CD4-positive, alpha-beta T cell treated with Interleukin-17A for 4 hours (primary cell): ENCODE data around the gene SBDS.
"Not testable (repeated sequence)": the region's sequence is repeated elsewhere in the genome, so short reads cannot be mapped to it uniquely, and the experiment has no call there.

Experiments
- DNase-seq: peaks from one replicate; pipeline ENCODE4 v3.0.0-alpha.2; 2020; ENCODE audit warnings: mixed read lengths

SBDS gene

DNA sequence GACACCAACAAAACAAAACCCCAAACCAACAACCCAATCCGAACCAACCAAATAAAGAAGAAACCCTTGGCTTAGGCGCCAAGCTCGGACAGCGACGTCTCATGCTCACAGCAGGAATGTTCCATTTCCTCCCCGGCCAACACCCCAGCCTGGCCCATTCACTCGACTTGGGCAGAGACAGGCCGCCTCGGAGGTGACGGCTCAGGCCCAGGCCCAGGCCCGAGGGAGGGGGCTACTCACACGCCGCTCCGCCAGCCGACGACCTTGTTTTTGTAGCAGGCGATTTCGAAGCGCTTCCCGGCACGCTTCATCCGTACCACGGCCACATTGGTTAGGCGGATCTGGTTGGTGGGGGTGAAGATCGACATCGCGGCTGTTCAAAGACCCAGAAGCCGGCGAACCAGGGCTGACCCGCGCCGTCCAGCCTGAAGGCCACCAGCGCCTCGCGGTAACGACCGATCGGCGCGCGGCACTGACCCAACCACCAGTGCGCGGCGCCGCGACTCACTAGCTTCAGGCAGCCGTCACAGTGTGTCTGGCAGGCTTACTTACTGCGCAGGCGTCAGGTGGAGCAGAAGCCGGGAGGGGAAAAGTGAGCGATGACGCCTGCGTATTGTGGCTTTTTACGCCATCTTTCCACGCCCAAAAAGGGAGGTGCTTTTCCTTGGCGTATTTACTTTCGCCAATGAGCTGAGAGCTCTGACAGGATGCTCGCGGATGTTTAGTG, at the start of gene SBDS:
TSS of gene SBDS (minus strand) at position 537 of the 727 bp plus-strand sequence. CDS start at position 368, 169 bp downstream.
- DNase-seq, result peak; percentile 94

DNA sequence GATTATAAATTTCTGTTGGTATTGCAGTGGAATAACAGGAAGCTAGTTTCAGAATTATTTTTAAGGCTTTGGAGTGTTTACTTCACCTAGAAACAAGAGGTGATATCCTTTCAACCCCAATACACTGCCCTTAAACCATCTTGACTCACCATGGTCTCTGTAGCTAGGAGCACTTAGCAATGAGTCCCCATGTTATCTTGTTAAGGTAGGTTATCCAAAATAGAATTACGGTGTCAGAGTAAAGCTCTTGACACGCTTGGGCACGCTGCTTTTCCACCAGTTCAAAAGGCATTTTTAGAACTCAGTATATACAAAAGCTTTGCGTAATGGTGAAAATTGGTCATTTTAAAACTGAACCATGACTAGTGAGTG, 48.2 kb upstream of the SBDS start:
- not testable (repeated sequence) for DNase-seq

- not testable (repeated sequence) for DNase-seq
These were observed 47.6 kb upstream of the SBDS start for GRCh38 chr7:67042781-67043558.

- DNase-seq, result not testable (repeated sequence)
These were observed 45.4 kb upstream of the SBDS start for GRCh38 chr7:67040832-67041231.

- DNase-seq, result not testable (repeated sequence)
These were observed 41.3 kb upstream of the SBDS start for GRCh38 chr7:67036432-67037395.

- DNase-seq, result no peak
These were observed 37.9 kb upstream of the SBDS start for GRCh38 chr7:67033251-67033650.

DNA sequence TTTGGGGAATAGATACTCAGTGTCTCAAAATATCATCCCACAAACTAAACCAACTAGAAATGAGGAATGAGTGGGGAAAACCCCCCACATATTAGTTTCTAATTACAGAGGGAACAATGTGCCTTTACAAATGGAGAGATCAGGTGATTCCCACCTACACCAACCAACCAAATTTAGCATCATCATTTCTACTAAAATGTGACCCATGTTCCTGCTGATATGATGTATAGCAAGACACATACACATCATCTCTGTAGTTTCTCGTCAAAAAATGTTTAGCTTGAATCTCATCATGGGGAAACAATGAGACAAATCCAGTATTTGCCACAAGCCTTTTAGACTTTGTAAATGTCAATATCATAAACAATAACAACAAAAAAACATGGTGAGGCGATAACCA, 36.3 kb upstream of the SBDS start:
- not testable (repeated sequence) for DNase-seq

DNA sequence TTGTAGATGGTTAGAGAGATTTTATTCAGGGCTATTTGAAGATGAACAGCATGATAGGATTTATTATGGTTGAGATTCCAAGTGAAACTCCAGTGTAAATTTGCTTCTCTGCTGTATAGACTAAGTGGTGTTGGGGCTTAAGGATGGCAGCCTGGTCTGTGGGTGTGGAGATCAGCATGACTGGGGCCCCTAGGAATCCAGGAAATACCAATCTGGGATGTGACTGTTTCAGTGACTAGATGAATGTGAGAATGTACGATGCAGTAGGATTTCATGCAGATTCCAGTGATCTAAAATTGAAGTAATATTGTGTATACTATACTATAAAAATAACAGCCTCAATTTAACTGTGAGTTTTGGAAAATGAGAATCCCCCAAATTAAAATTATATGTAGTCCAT, 30.1 kb upstream of the SBDS start:
- DNase-seq, result not testable (repeated sequence)

DNA sequence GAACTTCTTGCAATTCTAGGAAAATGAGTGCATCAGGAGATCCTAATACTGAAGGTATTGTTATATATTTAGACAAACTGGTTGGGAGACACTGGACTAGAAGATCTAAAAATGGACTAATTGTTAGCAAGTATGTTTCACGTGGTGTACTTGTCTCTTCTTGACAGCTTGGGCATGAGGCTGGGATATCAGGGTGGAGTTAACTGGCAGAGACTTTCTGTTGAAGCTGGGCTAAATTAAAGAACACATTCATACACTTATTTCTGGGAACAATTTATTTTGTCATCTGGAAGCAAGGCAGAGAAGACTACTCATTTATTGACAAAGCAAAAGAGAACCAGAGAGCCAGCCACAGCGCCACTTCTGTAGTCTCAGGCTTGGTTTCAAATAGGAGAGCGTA, 27.1 kb upstream of the SBDS start:
- no peak for DNase-seq

DNA sequence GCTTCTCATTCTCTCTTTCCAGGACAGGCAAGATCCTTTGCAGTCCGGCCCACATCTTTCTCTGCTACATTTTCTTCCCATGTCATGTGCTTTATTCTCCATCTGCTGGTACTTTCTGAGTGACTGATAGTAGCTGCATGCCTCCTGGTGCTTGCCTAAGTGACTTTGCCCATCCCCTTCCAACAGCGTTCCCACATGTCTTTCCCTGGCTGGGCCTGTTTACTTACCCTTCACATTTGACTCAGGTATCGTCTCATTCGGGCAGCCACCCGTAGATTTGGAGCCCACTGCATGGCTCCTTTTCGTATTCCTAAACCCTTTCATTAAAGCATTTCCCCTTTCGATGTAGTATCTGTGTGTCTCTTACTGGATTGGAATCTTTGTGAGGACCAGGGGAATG, 25.9 kb upstream of the SBDS start:
- no peak for DNase-seq

GRCh38 chr7:67019562-67020390, 24.4 kb upstream of the SBDS start:
- DNase-seq, result no peak

- no peak for DNase-seq
These were observed 23.6 kb upstream of the SBDS start for GRCh38 chr7:67018940-67019339.

DNA sequence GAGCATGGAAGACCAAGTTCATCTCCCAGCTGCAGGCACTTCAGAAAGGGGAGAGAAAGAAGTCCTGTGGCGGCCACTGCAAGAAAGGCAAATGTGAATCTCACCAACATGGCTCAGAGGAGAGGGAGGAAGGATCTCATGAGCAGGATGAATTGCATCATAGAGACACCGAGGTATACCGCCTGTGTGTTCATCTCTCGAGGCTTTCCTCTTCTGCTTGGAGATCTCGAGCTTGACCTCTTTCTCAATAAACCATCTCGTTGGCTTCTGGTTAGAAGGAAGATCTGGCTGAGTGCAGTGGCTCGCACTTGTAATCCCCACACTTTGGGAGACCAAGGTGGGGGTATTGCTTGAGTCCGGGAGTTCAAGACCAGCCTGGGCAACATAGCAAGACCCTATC, 22.6 kb upstream of the SBDS start:
- not testable (repeated sequence) for DNase-seq

DNA sequence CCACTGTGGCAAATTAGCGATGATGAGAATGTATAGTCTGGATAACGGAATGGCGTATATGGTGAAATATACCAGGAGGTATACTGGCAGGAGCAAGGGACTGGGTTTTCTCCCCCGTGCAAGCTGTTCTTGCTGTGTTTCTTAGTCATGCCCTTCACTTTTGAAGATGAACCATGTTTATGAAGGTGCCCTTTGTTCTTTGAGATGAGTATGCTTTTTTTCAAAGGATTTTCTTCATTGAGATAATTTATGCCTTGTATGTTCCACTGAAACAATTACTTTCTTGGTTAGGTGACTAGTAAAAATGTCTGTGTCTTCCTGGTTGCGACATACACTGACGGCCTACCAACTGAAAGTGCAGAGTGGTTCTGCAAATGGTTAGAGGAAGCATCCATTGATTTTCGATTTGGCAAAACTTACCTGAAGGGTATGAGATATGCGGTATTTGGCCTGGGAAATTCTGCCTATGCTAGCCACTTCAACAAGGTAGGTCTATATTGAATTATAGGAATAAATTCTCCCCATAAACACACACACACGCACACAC, 18.8 kb upstream of the SBDS start:
- not testable (repeated sequence) for DNase-seq

- DNase-seq, result not testable (repeated sequence)
These were observed 14.3 kb upstream of the SBDS start for GRCh38 chr7:67009677-67010076.

DNA sequence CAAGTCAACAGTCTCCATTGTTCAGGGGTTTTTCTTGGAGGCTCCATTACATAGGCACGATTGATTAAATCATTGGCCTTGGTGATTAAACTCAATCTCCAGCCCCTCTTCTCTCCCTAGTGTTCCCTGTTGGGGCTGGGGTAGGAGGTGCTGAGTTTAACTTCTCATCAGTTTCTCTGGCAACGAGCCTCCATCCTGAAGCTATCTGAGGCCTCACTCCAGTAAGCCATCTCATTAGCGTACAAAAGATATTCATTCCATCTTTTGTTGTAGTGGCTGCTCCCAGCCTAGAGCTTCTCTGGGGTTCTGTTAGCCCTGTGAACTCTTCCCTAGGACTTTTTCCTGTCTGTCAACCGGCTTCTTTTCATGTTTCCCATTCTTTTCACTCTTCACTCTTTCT, 12.9 kb upstream of the SBDS start:
- DNase-seq, result no peak

GRCh38 chr7:67006965-67007364, 11.6 kb upstream of the SBDS start:
- no peak for DNase-seq

GRCh38 chr7:67004145-67004544, 8.8 kb upstream of the SBDS start:
- not testable (repeated sequence) for DNase-seq

DNA sequence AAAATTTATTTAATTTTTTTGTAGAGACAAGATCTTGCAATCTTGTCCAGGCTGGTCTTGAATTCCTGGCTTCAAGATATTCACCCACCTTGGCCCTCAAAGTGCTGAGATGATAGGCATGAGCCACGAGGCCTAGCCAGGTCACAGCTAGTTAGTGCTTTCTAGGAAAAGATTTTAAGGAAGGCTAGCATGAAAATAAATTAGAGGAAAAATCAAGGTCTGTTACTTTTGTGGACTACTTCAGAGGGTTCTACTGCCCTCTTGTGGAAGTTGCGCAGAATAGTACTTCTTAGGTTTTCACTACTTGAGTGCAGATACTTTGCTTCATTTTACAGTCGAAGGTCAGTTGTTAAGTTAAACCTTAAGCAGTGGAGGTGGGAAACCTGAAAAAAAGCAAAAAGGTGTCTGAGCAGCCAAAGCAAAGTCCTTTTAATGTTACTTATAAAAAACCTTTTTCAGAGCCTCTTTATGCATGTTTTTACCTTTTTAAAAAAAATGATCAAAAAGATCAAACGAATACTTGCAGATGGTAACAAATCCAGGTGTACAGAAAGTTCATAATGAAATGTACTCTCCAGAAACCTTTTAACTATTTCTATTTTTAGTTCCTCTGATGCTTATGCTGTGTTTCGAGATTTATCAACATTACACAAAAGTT, 5.3 kb upstream of the SBDS start:
- DNase-seq, result not testable (repeated sequence)

DNA sequence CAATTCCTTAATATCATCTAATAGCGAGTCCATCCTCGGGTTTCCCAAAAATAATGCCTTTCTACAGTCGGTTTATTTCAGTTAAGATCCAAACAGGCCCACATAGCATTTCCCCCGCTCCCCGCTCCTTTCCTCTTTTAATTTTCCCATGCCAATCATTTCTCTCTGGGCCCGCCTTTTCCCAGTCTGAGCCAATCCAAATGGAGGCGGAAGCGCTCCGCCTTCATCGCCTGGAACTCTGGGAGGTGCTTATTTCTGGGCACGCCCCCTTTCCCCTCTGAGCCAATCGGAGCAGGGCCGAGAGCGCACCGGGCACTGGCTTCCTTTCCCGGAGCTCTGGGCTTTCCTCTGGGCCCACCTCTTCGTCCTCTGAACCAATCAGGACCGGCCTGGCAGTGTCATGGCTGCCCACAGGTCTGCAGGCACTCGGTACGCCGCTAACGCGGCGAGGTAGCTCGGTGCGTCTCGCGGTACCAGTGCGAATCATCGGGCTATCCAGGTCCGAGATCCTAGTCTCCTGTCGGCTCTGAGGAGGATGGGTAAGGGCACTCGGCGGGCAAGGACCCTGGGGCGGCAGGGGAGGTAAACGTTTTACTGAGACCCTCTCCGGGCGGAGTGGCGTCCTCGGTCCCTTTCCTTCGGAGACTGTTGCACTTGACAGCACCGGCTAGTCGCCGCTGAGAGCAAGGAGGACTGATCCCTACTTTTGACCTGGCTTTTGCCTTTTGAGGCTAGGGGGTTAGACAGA, 1.2 kb upstream of the SBDS start, which contains the start of gene TYW1:
TSS of gene TYW1 (plus strand) at position 390 of the 748 bp plus-strand sequence. CDS start at position 536, 146 bp downstream.
- peak; percentile 99 for DNase-seq
